GM12892 (cell line): ENCODE measurements around the gene CAMK1D.

Experiments
- DNase-seq: peaks from one replicate; pipeline ENCODE4 v3.0.0; 2011; ENCODE audit not compliant: insufficient read length
- FAIRE-seq: peaks from 2 replicates; lab custom pipeline; 2011; peaks lifted over from hg19 to GRCh38; lab: Jason Lieb, UNC
- POLR2A ChIP-seq: IDR thresholded peaks from 2 replicates; pipeline ENCODE4 v1.6.1; 2011; ENCODE audit warnings: low read depth, low read length, control low read depth
- POLR2AphosphoS5 ChIP-seq: IDR thresholded peaks from 2 replicates; pipeline ENCODE4 v1.6.1; 2011; ENCODE audit warnings: low read depth, low read length, control low read depth
- TAF1 ChIP-seq: IDR thresholded peaks from 2 replicates; pipeline ENCODE4 v1.6.1; 2011; ENCODE audit warnings: low read depth, mild to moderate bottlenecking, control low read depth, low read length, borderline replicate concordance

Gene CAMK1D

GRCh38 chr10:12743941-12744340 lies 394.6 kb downstream of the CAMK1D start:
- DNase-seq (no peak), FAIRE-seq (no peak)
- TF ChIP-seq POLR2A: no peak
- no peak for TF ChIP-seq TAF1
- TF ChIP-seq POLR2AphosphoS5: no peak

- DNase-seq (no peak), FAIRE-seq (no peak)
- TF ChIP-seq TAF1 (no peak), POLR2A (no peak), POLR2AphosphoS5 (no peak)
These were observed 398.8 kb downstream of the CAMK1D start for GRCh38 chr10:12748186-12748585.

DNA sequence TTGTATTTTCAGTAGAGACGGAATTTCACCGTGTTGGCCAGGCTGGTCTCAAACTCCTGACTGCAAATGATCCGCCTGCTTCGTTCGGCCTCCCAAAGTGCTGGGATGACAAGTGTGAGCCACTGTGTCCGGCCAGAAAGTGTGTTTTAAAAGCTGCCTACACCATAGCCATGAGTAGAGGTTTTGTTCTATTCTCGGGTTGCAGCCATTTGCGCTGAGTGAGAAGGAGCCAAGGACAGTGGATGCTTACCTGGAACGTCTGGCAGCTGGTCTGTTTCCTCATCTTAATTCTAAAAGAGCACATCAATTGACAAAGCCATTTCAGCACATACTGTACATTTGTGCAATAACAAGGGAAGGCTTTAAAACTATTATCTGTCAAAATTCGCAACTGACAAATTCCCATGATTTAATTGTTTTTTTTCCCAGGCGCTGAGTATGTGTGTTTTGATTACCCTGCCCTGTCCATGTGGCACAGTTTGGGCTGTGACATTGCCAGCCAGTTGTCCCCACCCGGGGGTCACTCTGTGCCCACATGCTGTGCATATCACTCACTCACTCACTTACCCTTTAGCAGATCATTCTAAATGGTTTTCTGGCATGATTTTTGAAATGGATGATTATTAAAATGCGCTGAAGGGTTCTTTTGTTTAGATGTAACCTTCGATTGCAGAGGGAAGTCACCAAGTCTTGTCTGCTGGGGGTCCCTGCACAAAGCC lies 400.6 kb downstream of the CAMK1D start:
- no peak for TF ChIP-seq TAF1
- no peak for TF ChIP-seq POLR2A
- FAIRE-seq (no peak), DNase-seq (no peak)

- DNase-seq: no peak
- no peak for FAIRE-seq
- TF ChIP-seq TAF1 (no peak), POLR2A (no peak), POLR2AphosphoS5 (no peak)
These were observed 401.3 kb downstream of the CAMK1D start for GRCh38 chr10:12750526-12751201.

- no peak for FAIRE-seq
- TF ChIP-seq POLR2A (no peak), POLR2AphosphoS5 (no peak), TAF1 (no peak)
- DNase-seq: no peak
These were observed 405.7 kb downstream of the CAMK1D start for GRCh38 chr10:12755075-12755474.

GRCh38 chr10:12757351-12757750 lies 408.0 kb downstream of the CAMK1D start:
- FAIRE-seq: no peak

GRCh38 chr10:12758271-12758670 lies 408.9 kb downstream of the CAMK1D start:
- DNase-seq: no peak
- no peak for FAIRE-seq
- TF ChIP-seq POLR2A (no peak), TAF1 (no peak), POLR2AphosphoS5 (no peak)

More at GRCh38 chr10:12757351-12757750, 408.0 kb downstream of the CAMK1D start:
- TF ChIP-seq POLR2A (no peak), POLR2AphosphoS5 (no peak), TAF1 (no peak)
- no peak for DNase-seq

- DNase-seq (no peak), FAIRE-seq (no peak)
- TF ChIP-seq TAF1 (no peak), POLR2A (no peak), POLR2AphosphoS5 (no peak)
These were observed 416.9 kb downstream of the CAMK1D start for GRCh38 chr10:12766223-12766622.

GRCh38 chr10:12768156-12769100 lies 419.1 kb downstream of the CAMK1D start:
- DNase-seq (no peak), FAIRE-seq (no peak)

GRCh38 chr10:12769323-12770044 lies 420.1 kb downstream of the CAMK1D start:
- no peak for TF ChIP-seq TAF1
- no peak for TF ChIP-seq POLR2AphosphoS5
- no peak for TF ChIP-seq POLR2A
- FAIRE-seq (no peak), DNase-seq (no peak)

More at GRCh38 chr10:12768156-12769100, 419.1 kb downstream of the CAMK1D start:
- TF ChIP-seq POLR2AphosphoS5: no peak
- TF ChIP-seq TAF1: no peak
- no peak for TF ChIP-seq POLR2A
